GM21423 (cell line): ENCODE data around the gene NMNAT3.

ENCODE experiments used
- ATAC-seq: cut with Tn5 transposase; IDR thresholded peaks from one replicate; pipeline ENCODE4 v1.9.1; 2021; ENCODE audit warnings: mild to moderate bottlenecking, moderate library complexity; ENCODE audit not compliant: unreplicated experiment

The NMNAT3 gene

DNA sequence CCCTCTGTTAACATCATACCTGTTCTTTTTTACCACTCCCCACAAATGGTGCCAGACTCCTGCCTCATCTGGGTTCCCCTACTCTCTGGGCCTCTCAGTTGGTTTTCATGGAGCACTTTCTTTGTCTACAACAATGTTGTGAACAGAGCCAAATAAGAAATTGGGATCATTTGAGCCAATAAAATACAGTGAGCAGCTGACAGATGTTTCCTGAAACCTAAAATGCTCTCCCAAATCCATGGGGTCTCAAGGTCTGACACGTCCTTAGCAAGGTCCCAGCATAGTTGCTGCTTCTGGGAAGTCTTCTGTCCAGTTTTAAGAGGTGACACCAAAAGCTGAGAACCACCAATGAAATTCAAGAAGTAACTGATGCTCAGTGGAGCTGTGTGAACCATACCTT lies 1.7 kb downstream of the NMNAT3 start:
- ATAC-seq = no peak

DNA sequence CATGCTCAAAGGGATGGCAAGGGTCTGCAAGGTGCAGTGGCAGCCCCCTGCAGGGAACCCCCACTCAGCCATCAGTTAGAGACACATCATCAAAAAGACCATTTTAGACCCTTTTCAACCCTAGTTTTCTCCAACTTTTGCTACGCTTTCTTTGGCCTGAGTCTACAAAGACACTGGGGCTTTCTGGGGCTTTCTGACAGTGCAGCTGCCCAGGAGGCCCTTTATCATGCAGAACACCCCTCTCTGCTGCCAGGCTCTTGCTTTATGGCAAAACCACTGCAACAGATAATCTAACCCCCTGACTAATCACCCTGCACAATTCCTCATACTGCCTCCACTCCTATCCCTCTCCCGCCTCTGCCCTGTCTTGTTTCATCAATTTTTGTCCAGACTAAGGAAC lies 2.4 kb downstream of the NMNAT3 start:
- ATAC-seq = no peak

DNA sequence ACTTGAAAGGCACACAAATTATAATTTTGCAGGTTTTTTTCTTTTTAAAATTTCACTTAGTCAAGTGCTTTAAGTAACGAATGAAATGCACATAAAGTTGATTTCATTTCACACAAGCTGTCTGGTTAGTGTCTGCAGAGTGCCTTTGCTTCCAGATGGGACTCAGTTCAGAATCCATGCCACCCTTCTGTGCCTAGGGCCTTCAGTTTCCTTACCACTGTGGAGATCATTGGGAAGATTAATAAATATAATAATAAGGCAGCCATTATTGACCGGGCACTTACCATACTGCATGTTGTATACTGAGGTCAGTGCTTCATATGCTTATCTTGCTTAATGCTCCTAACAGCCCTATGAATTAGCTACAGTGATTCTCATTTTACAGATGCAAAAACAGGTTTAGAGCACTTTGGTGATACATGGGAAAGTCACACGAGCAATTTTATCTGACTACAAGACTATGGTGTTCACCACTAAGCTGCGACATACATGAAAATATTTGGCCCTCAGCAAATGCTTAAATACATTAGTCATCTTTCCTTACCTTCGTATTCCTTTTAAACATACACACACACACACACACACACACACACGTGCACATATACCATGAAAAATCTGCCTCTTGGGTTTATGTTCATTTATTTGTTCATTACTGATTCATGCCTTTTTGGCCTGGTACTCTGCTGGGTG lies 3.1 kb downstream of the NMNAT3 start:
- no peak for ATAC-seq

DNA sequence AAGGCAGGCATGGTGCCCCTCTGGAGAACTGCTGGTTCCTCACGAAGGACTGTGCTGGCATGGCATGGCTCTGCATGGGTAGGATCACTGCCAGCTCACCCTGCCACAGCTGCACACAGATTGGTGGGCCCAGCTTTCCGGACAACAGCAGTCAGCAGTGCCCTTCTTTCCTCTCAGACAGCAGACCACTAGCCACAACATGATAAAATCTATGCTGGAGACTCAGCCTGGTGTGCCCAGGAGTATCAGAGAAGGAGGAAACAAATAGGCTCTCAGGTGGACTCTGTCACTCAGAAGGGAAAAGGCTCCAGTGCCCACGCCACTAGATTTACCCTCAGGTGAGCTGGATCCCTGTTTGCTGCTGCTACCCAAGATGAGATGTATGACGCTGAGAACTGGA lies 4.9 kb downstream of the NMNAT3 start:
- ATAC-seq = no peak

DNA sequence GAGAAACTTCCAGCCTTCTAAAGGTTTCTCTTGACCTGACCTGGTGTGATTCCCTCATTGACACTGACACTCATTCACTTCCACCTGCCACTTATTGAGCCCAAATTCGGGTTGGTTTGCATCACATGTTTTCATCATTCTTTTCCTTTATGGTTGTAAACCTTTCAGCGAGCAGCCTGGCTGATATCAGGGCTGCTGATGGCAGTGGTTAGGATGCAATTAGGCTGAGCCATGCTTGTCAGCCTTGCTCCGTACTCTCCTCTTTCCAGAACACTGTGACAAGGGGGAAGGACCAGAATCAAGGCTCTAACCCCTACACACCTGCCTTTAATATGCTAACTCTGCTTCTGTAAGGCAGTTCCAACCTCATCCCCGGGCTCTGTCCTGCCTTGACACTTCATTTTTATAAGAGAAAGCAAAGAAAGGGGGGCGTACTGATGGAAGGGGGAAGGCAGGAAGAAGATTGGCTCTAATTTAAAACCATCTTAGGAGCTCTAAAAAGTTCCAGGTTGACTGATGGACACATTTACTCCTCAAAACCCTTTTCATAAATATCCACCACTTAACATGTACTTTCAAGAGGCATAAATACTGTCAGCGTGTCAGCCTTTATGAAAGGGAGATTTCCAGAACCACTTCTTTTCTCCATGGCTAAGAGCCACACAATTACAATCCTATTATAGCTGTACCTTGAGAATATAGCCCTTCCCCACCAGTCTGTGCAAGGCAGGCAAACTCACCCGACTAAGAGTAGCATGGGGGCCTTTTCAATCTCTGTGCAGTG lies 5.7 kb downstream of the NMNAT3 start:
- no peak for ATAC-seq

DNA sequence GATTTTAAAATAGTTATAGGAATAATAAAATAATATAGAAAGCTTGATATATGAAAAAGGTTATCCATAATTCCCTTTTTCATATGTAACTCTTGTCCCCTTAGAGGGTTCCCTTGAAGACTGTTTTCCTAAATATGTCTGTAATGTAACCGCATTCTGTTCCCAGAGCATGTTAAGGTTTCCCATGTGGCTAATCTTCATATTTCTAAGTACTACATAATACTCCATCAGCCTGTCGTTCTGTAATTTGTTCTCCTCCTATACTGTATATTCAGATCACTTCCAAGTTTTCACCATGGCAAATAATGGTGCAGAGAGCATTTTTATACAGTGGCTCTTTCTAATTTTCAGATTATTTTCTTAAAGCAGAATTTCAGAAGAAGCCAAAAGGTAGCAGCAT lies 6.7 kb downstream of the NMNAT3 start:
- ATAC-seq = no peak

DNA sequence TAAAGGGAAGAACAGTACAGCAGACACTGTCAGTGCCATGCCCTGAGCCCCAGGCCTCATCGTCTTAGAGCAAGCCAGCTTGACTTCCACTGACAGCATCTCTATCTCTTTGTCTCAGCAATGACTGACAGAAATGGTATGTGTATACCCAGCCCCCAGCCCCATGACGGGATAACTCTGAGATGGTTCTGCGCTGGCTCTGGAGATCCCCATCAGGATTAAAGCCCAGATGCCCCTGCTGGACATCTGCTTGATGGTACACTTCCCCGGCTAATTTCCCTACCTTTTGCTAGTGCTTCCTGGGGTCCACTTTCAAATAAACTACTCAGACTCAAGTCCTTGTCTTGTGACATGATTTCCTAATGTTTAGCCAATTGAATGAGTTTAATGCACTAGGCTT lies 7.6 kb downstream of the NMNAT3 start:
- no peak for ATAC-seq

DNA sequence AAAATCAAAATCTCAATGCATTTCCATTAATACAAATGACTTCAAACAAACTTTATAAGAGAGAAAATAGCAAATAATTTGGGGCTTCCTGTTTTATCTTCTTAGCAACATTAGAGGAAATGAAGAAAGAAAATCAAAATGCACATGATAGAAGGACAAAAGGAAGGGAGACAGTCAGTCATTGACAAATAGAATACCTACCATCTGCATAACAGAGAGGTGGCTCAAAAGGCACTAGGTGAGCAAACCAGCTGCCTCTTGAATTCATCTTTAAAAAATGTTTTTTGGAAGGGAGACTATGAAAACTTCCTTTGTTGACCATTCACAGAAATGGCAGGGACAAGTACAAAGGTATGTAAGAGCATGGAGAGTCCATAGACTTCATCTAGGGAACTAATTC lies 9.4 kb downstream of the NMNAT3 start:
- ATAC-seq = no peak

DNA sequence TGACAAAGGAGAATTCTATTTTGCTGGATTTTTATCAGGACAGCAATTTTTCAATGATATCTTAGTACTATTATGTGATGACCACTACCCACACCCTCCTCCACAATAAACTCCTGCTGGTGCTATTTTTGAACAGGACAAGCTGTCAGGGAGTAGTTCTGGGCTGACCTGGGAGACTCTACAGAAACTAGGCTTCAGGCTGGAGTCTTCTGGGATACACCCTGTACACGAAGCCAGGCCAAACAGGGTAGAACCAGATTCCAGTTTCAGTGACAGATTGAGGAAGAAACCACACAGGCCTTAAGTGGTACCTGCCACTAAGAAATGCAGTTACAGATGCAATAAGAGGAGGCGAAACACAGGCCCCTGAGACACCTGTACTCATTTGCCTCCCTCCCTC lies 12.8 kb downstream of the NMNAT3 start:
- ATAC-seq = no peak

DNA sequence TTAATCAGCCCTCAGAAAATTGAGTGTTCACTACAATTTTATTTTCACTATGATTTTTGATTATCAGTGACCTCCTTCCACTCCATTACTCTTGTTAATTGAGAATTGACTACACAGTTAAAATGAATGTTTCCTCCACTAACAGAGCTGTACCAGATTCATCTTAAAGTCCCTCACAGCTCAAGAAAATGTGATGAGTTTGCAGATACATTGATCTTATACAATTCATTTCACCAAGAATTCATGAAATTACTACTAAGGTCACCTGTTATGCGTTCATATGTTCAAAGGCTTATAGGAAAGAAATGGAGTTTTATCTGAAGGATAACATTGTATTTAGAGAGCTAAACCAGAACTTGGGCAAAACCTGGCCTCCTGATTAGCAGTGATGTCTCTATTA lies 17.5 kb downstream of the NMNAT3 start:
- ATAC-seq = no peak

DNA sequence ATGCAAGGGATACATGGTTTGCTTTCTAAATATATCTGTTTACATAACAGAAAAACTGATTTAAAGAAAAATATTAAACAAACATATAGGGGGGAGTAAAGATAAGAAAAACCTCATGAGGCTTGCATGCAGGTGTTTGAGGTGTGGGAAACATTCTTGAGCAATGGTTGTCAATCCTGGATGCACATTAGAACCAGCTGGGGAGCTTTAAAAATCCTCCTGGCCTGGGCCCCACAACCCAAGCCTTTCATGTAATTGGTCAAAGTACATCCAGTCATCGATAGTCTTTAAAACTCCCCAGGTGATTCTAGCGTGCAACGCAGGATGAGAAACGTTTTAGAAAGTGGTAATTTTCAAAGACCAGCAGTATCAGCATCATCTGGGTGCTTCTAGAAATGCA lies 18.3 kb downstream of the NMNAT3 start:
- ATAC-seq = no peak

DNA sequence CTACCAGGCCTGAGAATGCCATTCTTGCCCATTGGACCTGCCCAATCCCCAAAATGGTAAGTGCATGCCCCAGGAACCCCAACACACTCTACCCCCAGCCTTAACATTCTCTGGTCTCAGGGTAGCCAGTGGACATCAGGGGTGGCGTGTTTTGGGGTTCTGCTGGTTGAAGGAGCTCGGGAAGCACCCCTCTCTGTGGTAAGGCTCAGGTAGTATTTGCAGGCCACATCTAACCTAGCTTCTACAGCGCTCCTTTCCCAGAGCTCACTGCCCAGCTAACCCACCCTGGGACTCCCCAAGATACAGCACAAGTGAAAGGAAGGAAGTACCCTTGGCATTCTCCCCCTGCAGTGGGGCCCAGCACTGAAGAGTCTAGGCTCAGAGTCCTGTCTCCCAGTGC lies 19.8 kb downstream of the NMNAT3 start:
- ATAC-seq = no peak

DNA sequence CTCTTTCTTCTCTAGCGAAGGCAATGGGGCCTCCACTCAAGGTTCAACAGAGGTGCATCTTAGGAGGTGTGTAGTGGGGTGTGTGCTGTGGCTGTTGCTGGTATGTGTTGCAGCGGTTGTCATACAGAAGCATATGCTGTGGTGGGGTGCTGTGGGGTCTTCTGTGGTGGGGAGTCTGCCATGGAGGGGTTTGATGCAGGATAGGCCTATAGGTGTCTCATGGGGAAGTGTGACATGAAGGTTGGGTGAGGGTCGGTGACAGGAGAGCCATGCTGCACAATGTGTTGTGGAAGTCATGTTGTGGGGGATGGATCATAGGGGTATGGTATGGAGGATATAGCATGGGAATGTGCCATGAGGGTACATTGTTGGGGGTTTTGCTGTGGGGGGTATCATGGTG lies 20.3 kb downstream of the NMNAT3 start:
- no peak for ATAC-seq

DNA sequence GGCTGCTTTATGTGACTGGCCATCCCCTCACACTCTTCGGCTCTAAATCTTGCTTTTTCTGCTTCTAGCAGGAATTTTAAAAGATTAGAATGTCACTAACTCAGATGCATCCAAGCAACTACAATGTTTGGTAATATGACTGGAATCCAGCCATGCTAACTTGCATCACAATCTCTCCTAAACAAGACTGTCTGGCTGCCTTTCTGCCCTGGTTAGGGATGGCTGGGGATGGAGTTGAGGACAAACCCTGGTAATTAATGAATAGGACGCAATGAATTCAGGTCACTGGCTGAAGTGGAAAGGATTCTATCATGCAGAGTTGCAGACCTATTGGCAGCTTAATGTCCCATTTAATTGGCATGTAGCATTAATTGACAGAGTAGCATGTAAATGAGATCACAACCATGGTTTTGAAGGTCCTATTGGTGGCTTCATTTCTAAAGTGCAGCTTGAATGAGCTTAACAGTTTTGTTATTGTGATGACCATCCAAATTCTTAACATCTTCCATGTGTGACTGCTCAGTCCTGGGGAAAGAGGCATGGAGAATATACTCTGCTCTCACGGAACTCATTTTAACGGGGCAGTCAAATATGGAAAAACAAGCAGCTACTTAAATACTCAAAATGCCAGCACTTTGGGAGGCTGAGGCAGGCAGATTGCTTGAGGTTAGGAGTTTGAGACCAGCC lies 21.7 kb downstream of the NMNAT3 start:
- ATAC-seq = no peak

DNA sequence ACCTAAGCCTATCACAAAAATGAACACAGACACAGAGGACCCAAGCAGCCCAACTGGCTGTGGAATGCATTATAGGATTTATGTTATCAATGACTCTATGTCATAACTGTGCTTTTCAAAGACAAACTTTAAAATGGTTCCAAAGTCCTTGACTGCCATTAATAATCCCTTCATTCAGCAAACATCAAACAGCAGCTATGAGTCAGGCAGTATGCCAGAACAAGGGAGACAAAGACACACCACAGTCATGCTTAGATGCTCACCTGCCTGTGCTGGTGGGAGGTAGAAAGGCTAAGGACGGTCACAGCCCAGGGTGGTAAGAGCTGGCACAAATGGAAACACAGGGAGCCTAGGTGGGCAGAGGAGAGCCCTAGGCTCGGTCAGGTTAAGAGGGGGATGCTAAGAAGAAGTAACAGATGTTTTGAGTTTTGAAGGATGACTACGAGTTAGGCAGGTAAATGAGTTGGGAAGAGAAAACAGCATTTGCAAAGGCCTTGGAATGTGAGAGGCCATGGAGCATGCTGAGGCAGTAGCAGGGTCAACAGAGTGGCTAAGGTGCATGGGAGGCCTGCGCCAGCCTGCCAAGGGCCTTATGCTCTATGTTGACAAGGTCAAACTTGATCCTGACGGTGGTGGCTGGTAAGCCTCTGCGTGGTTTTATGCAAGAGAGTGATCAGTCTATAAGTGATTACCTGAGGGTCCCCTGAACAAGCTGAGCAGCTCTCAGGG lies 23.0 kb downstream of the NMNAT3 start:
- ATAC-seq = no peak

DNA sequence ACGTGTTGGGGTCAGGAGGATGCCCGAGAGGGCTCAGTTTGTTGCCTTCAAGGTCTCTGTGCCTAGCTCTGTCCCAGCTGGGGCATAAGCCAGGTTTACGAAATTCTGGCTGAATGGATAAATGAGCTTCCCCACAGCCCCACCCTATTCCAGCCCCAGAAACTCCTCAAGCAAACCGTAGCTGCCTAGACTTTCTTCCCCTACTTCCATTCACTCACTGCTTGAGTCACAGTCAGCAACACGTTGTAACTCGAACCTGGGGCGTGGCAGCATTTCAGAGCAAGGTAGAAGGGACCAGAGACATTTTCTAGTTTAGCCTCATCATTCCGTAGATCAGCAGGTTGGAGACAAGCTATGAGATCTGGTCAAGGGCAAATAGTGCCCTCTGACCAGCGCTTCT lies 24.2 kb downstream of the NMNAT3 start:
- ATAC-seq = no peak

DNA sequence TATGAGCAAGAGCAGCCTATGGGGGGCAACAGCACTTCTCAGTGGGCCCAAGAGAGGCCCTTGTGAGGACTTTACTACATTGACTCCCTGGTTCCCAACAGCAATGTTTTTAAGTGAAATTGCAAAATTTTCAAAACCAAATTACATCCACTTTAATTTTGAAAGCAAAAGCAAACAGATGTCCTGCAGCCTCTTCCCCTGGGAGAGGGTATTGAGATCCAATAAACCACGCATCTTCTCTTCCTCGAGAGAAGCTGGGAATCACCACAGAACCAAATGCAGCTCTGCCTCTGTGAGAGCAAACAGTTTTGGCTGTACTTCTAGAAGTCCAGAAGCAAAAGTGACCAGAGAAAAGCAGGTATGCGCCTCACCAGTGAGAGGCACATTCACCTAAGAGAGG lies 25.2 kb downstream of the NMNAT3 start:
- no peak for ATAC-seq

DNA sequence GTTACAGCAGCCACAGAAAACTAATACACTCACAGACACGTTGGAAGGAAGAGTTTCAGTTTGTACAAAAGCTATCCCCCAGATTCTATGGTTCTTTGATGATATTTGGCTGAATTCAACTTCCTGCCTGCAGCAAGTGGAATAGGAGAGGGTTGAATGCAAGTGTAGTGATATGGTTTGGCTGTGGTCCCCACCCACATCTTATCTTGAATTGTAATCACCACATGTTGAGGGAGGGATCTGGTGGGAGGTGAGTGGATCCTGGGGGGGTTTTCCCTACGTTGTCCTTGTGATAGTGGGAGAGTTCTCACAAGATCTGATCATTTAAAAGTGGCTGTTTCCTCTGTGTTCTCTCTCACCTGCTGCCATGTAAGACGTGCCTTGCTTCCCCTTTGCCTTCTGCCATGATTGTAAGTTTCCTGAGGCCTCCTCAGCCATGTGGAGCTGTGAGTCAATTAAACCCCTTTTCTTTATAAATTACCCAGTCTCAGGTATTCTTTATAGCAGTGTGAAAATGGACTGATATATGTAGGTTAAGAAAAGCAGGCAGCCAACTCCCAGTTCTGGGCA lies 29.8 kb downstream of the NMNAT3 start:
- ATAC-seq = no peak

DNA sequence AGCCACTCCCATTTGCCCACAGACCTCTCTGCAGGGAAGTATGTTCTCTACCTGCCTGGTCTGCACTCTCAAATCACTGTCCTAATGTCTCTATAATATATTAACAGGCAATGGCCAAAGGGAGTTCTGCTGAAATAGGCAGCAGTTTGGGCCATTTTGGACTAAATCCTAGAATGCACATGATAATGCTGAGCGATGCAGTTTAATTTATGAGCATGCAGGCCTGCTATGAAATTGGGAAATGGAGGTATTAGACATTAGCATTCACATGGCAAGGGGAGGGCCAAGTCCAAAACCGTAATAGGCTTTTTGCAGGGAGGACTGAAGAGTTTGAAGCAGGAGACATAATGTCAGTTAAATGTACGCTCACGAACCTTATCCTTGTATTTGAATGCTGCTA lies 31.3 kb downstream of the NMNAT3 start:
- ATAC-seq = no peak

DNA sequence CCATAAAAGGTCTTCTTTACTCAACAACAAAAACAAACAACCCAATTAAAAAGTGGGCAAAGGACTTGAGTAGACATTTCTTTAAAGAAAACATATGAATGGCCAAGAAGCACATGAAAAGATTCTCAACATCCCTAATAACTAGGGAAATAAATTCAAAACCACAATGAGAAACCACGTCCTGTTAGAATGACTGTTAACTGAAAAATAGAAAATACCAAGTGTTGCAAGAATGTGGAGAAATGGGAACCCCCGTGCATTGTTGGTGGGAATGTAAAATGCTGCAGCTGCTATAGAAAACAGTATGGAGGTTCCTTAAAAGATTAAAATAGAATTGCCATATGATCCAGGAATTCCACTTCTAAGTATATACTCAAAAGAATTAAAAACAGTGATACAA lies 34.8 kb downstream of the NMNAT3 start:
- no peak for ATAC-seq

DNA sequence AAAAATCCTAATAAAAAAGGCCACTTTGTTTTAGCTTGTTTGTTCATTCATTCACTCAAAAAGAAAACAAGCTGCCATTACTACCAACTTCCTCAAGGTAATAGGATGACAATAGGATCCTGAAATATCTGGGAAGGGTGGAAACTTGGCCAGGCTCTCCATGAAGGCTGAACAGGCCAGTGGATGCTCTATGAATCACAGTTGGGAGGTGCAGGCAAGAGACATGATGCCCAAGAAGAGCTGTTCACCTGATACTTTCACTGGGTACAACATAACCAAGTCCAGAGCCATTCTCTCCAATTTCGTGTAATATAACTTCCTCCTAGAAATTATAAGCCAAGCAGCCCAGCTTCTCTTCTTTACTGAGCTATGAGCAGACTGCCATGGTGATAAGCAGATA lies 37.3 kb downstream of the NMNAT3 start:
- no peak for ATAC-seq
